Hepatocyte (in vitro differentiated cells): Measurements from ENCODE around the gene SLC38A7. TPM values are rescaled to one million over a fixed set of nuclear protein-coding genes. Genes with fewer than 3 reads are reported as not detected.
A peak's percentile ranks its signal among the peaks of the same experiment; 100 is the strongest.

Experiments used
- DNase-seq: peaks from one replicate; pipeline ENCODE4 v3.0.0-alpha.2; 2016; ENCODE audit warnings: low spot score
- H2AFZ ChIP-seq: fragments of 200-600 bp; sonication (generic); 2 replicates; pipeline ENCODE4 v1.6.0; 2016; ENCODE audit warnings: antibody characterized with exemption, mild to moderate bottlenecking
- H3K27ac ChIP-seq: fragments of 200-600 bp; sonication (generic); 2 replicates; pipeline ENCODE4 v1.5.1; 2016; ENCODE audit warnings: mild to moderate bottlenecking
- H3K27me3 ChIP-seq: fragments of 200-600 bp; sonication (generic); 2 replicates; pipeline ENCODE4 v1.6.1; 2016
- H3K36me3 ChIP-seq: fragments of 200-600 bp; sonication (generic); replicated peaks from 2 replicates; pipeline ENCODE4 v1.5.1; 2016; ENCODE audit warnings: low read depth; ENCODE audit not compliant: insufficient read depth
- H3K4me1 ChIP-seq: fragments of 200-600 bp; sonication (generic); 2 replicates; pipeline ENCODE4 v1.5.1; 2016; ENCODE audit warnings: mild to moderate bottlenecking, moderate library complexity; ENCODE audit not compliant: insufficient read depth
- H3K4me2 ChIP-seq: fragments of 200-600 bp; sonication (generic); 2 replicates; pipeline ENCODE4 v1.6.0; 2016
- H3K4me3 ChIP-seq: fragments of 200-600 bp; sonication (generic); 2 replicates; pipeline ENCODE4 v1.5.1; 2016; ENCODE audit warnings: mild to moderate bottlenecking
- H3K79me2 ChIP-seq: fragments of 200-600 bp; sonication (generic); 2 replicates; pipeline ENCODE4 v1.6.0; 2017; ENCODE audit warnings: mild to moderate bottlenecking
- H3K9me2 ChIP-seq: fragments of 200-600 bp; sonication (generic); replicated peaks from 2 replicates; pipeline ENCODE4 v1.6.0; 2017; ENCODE audit warnings: mild to moderate bottlenecking; ENCODE audit not compliant: insufficient read depth
- H3K9me3 ChIP-seq: fragments of 200-600 bp; sonication (generic); 2 replicates; pipeline ENCODE4 v1.5.1; 2016; ENCODE audit warnings: low read depth, mild to moderate bottlenecking
- H4K20me1 ChIP-seq: fragments of 200-600 bp; sonication (generic); 2 replicates; pipeline ENCODE4 v1.6.0; 2016; ENCODE audit warnings: mild to moderate bottlenecking; ENCODE audit not compliant: insufficient read depth, poor library complexity, severe bottlenecking
- CTCF ChIP-seq: fragments of 200-600 bp; sonication (generic); IDR thresholded peaks from 2 replicates; pipeline ENCODE4 v1.5.1; 2016; ENCODE audit warnings: antibody characterized with exemption, mild to moderate bottlenecking; ENCODE audit not compliant: poor library complexity
- EZH2 ChIP-seq: fragments of 200-600 bp; sonication (generic); IDR thresholded peaks from 2 replicates; pipeline ENCODE4 v1.6.1; 2016; ENCODE audit warnings: antibody characterized with exemption, mild to moderate bottlenecking, borderline replicate concordance
- EZH2phosphoT487 ChIP-seq: fragments of 200-600 bp; sonication (generic); IDR thresholded peaks from one replicate; pipeline ENCODE4 v1.6.1; 2018; ENCODE audit warnings: antibody characterized with exemption, mild to moderate bottlenecking, low read depth, moderate library complexity; ENCODE audit not compliant: unreplicated experiment, severe bottlenecking
- WGBS: methylation state at CpG from one replicate; pipeline ENCODE4 v1.1.6; 2016; ENCODE audit warnings: low lambda C conversion rate; ENCODE audit errors: missing lambda C conversion rate; 5-methylcytosine and 5-hydroxymethylcytosine counted together
- polyA plus RNA-seq: library from polyadenylated mRNA; unstranded; fragments of >200 nt; fragmentation: Nextera tagmentation; extraction: Ambion mirVana; gene quantifications from 2 replicates; pipeline ENCODE4 v1.2.1, GENCODE V29; 2016
- total RNA-seq: library from RNA; depleted of rRNA; stranded (reverse); fragments of >200 nt; gene quantifications from 2 replicates; pipeline ENCODE4 v1.2.3, GENCODE V29; 2014

SLC38A7 gene
- total and polyA plus RNA-seq, 2 experiments from 2014 or later = 32.5 to 36.7 TPM

- no peak overlapping the region for H3K4me2 ChIP-seq
- peak; percentile 38 for DNase-seq
- WGBS = 78% methylated on average over 4 of the region's 4 CpGs
- H3K9me2 ChIP-seq = no peaks in the 10 kb centered on the region
- no peaks in the 10 kb centered on the region for H3K36me3 ChIP-seq
- no peaks in the 10 kb centered on the region for H3K27me3 ChIP-seq
- H4K20me1 ChIP-seq = no peaks in the 10 kb centered on the region
- H3K4me3 ChIP-seq = no peak overlapping the region
- H3K79me2 ChIP-seq = no peaks in the 10 kb centered on the region
- no peak overlapping the region for H2AFZ ChIP-seq
- no peaks in the 10 kb centered on the region for H3K9me3 ChIP-seq
- peaks cover 8% of the 10 kb centered on the region for H3K4me1 ChIP-seq
- TF ChIP-seq EZH2phosphoT487 (no peak), EZH2 (no peak)
- H3K27ac ChIP-seq = peak overlapping the region; percentile 55
Observed at GRCh38 chr16:58636466-58636865, 48.1 kb downstream of the SLC38A7 start.

GRCh38 chr16:58635502-58635901, 49.1 kb downstream of the SLC38A7 start:
- 84% methylated on average over 4 of the region's 4 CpGs for WGBS
- Histone ChIP-seq H3K36me3 (no peaks in the 10 kb centered on the region), H3K4me1 (peaks cover 8% of the 10 kb centered on the region), H3K27ac (no peak overlapping the region), H3K4me3 (no peak overlapping the region), H3K27me3 (no peaks in the 10 kb centered on the region), H3K9me2 (no peaks in the 10 kb centered on the region), H3K79me2 (no peaks in the 10 kb centered on the region), H2AFZ (no peak overlapping the region), H3K9me3 (no peaks in the 10 kb centered on the region), H3K4me2 (no peak overlapping the region), H4K20me1 (no peaks in the 10 kb centered on the region)
- DNase-seq = no peak
- TF ChIP-seq CTCF (no peak), EZH2phosphoT487 (no peak), EZH2 (no peak)

GRCh38 chr16:58634265-58634802, 50.2 kb downstream of the SLC38A7 start:
- Histone ChIP-seq H3K27ac (peak overlapping the region; percentile 74), H3K27me3 (no peaks in the 10 kb centered on the region), H3K36me3 (no peaks in the 10 kb centered on the region), H3K9me2 (no peaks in the 10 kb centered on the region), H2AFZ (no peak overlapping the region), H3K4me2 (peak overlapping the region; percentile 36), H4K20me1 (no peaks in the 10 kb centered on the region), H3K79me2 (no peaks in the 10 kb centered on the region), H3K4me1 (peaks cover 8% of the 10 kb centered on the region), H3K9me3 (no peaks in the 10 kb centered on the region), H3K4me3 (no peak overlapping the region)
- WGBS = 56% methylated on average over 3 of the region's 3 CpGs
- peak; percentile 37 for DNase-seq
- TF ChIP-seq EZH2phosphoT487 (no peak), EZH2 (no peak), CTCF (no peak)

GRCh38 chr16:58629733-58630640, 54.6 kb downstream of the SLC38A7 start, which contains the start of gene CNOT1:
TSS of gene CNOT1 (minus strand) at chr16:58629826. CDS start at chr16:58599337, 30,489 bp downstream.
- peak within 1 kb of the TSS; percentile 95 for H3K27ac ChIP-seq
- H3K79me2 ChIP-seq = peaks cover 43% of the 10 kb centered on the region
- 2% methylated on average over 61 of the region's 61 CpGs for WGBS
- H3K9me3 ChIP-seq = no peaks in the 10 kb centered on the region
- H3K36me3 ChIP-seq = no peaks in the 10 kb centered on the region
- H3K4me3 ChIP-seq = peak within 1 kb of the TSS; percentile 31
- peak within 1 kb of the TSS; percentile 67 for H2AFZ ChIP-seq
- TF ChIP-seq EZH2 = no peak
- TF ChIP-seq CTCF = no peak
- TF ChIP-seq EZH2phosphoT487 = no peak
- peak within 1 kb of the TSS; percentile 77 for H3K4me2 ChIP-seq
- H4K20me1 ChIP-seq = peaks cover 41% of the 10 kb centered on the region
- H3K9me2 ChIP-seq = no peaks in the 10 kb centered on the region
- H3K4me1 ChIP-seq = peaks cover 13% of the 10 kb centered on the region
- no peaks in the 10 kb centered on the region for H3K27me3 ChIP-seq
- DNase-seq = peak; percentile 99
